H9 (cell line): ENCODE data around the gene AP3B2. TPM values are rescaled to one million over a fixed set of nuclear protein-coding genes. Genes with fewer than 3 reads are reported as not detected.

Experiments used
- DNase-seq: peaks from one replicate; pipeline ENCODE4 v3.0.0-alpha.2; 2017
- H2AFZ ChIP-seq: one replicate; pipeline ENCODE4 v1.6.1; 2013; ENCODE audit warnings: mild to moderate bottlenecking, low read length, control low read depth, moderate library complexity
- H2AK5ac ChIP-seq: 2 replicates; pipeline ENCODE4 v1.6.1; 2013; ENCODE audit warnings: low read length, control low read depth, mixed read lengths; ENCODE audit not compliant: insufficient read length
- H2BK120ac ChIP-seq: one replicate; pipeline ENCODE4 v1.6.1; 2013; ENCODE audit warnings: low read depth, mild to moderate bottlenecking, low read length, control low read depth, inconsistent platforms; ENCODE audit not compliant: poor library complexity, severe bottlenecking
- H2BK12ac ChIP-seq: 2 replicates; pipeline ENCODE4 v1.6.1; 2013; ENCODE audit warnings: low read length, control low read depth, mixed read lengths, low read depth; ENCODE audit not compliant: insufficient read length
- H2BK15ac ChIP-seq: 2 replicates; pipeline ENCODE4 v1.6.1; 2013; ENCODE audit warnings: low read depth, low read length, control low read depth
- H2BK20ac ChIP-seq: one replicate; pipeline ENCODE4 v1.6.1; 2013; ENCODE audit warnings: low read depth, mild to moderate bottlenecking, low read length, control low read depth, inconsistent platforms; ENCODE audit not compliant: poor library complexity, severe bottlenecking
- H2BK5ac ChIP-seq: 2 replicates; pipeline ENCODE4 v1.6.1; 2013; ENCODE audit warnings: low read length, control low read depth, mixed read lengths; ENCODE audit not compliant: insufficient read length
- H3K14ac ChIP-seq: 2 replicates; pipeline ENCODE4 v1.6.1; 2013; ENCODE audit warnings: low read length, control low read depth; ENCODE audit not compliant: insufficient read depth
- H3K18ac ChIP-seq: 2 replicates; pipeline ENCODE4 v1.6.1; 2013; ENCODE audit warnings: low read depth, mild to moderate bottlenecking, mixed read lengths, low read length, control low read depth; ENCODE audit not compliant: insufficient read length
- H3K23ac ChIP-seq: 2 replicates; pipeline ENCODE4 v1.6.1; 2013; ENCODE audit warnings: low read length, control low read depth, mixed read lengths, low read depth; ENCODE audit not compliant: insufficient read length
- H3K23me2 ChIP-seq: 2 replicates; pipeline ENCODE4 v1.6.1; 2013; ENCODE audit warnings: low read depth, mild to moderate bottlenecking, mixed read lengths, low read length, control low read depth; ENCODE audit not compliant: insufficient read length, poor library complexity, severe bottlenecking
- H3K27ac ChIP-seq: 2 replicates; pipeline ENCODE4 v1.5.1; 2013; ENCODE audit warnings: low read length, control low read depth, mixed read lengths, low read depth; ENCODE audit not compliant: insufficient read length
- H3K27me3 ChIP-seq: 2 replicates; pipeline ENCODE4 v1.6.1; 2013; ENCODE audit warnings: low read length, control low read depth, inconsistent platforms; ENCODE audit not compliant: insufficient read depth
- H3K4ac ChIP-seq: 2 replicates; pipeline ENCODE4 v1.6.1; 2013; ENCODE audit warnings: low read depth, mild to moderate bottlenecking, control low read depth, inconsistent platforms, low read length, moderate library complexity
- H3K4me1 ChIP-seq: 2 replicates; pipeline ENCODE4 v1.6.1; 2013; ENCODE audit warnings: low read length, control low read depth, inconsistent platforms; ENCODE audit not compliant: insufficient read depth
- H3K4me2 ChIP-seq: 2 replicates; pipeline ENCODE4 v1.6.1; 2013; ENCODE audit warnings: low read length, control low read depth, mixed read lengths; ENCODE audit not compliant: insufficient read length, insufficient read depth
- H3K56ac ChIP-seq: 2 replicates; pipeline ENCODE4 v1.6.1; 2013; ENCODE audit warnings: low read depth, mild to moderate bottlenecking, mixed read lengths, low read length, control low read depth; ENCODE audit not compliant: insufficient read length
- H3K79me1 ChIP-seq: 2 replicates; pipeline ENCODE4 v1.6.1; 2013; ENCODE audit warnings: low read depth, mild to moderate bottlenecking, moderate library complexity, low read length, control low read depth, inconsistent platforms; ENCODE audit not compliant: insufficient read depth, poor library complexity, severe bottlenecking
- H3K79me2 ChIP-seq: 2 replicates; pipeline ENCODE4 v1.6.1; 2013; ENCODE audit warnings: low read length, control low read depth, inconsistent platforms; ENCODE audit not compliant: insufficient read depth
- H3K9ac ChIP-seq: 2 replicates; pipeline ENCODE4 v1.6.1; 2013; ENCODE audit warnings: low read length, control low read depth, mixed read lengths; ENCODE audit not compliant: insufficient read length; ENCODE audit errors: extremely low read depth
- H3K9me3 ChIP-seq: one replicate; pipeline ENCODE4 v1.6.1; 2013; ENCODE audit warnings: low read depth, low read length, inconsistent platforms; ENCODE audit not compliant: control insufficient read depth
- H3T11ph ChIP-seq: one replicate; pipeline ENCODE4 v1.6.1; 2013; ENCODE audit warnings: mild to moderate bottlenecking, low read length, control low read depth, inconsistent platforms
- H4K20me1 ChIP-seq: one replicate; pipeline ENCODE4 v1.6.1; 2013; ENCODE audit not compliant: control insufficient read depth, insufficient read length, insufficient read depth
- H4K5ac ChIP-seq: 2 replicates; pipeline ENCODE4 v1.6.1; 2013; ENCODE audit warnings: low read depth, mild to moderate bottlenecking, mixed read lengths, low read length, control low read depth; ENCODE audit not compliant: insufficient read length
- H4K8ac ChIP-seq: replicated peaks from 2 replicates; pipeline ENCODE4 v1.6.1; 2013; ENCODE audit warnings: low read length, control low read depth, mixed read lengths, low read depth; ENCODE audit not compliant: insufficient read length
- H4K91ac ChIP-seq: 2 replicates; pipeline ENCODE4 v1.6.1; 2013; ENCODE audit warnings: low read depth, mild to moderate bottlenecking, moderate library complexity, mixed read lengths, low read length, control low read depth; ENCODE audit not compliant: insufficient read length
- H3K27ac Mint-ChIP-seq, 3 experiments: 2 replicates in 2 of 3; 3 replicates in 1 of 3; pipeline ENCODE4 v1.8.0; 2020 to 2021; ENCODE audit warnings: mixed read lengths in 3 of 3, mild to moderate bottlenecking in 1 of 3, moderate library complexity in 1 of 3
- H3K27me3 Mint-ChIP-seq: 2 replicates; pipeline ENCODE4 v1.8.0; 2021; ENCODE audit warnings: low read depth, mild to moderate bottlenecking, moderate library complexity, mixed read lengths
- H3K36me3 Mint-ChIP-seq, 3 experiments: 2 replicates in 2 of 3; 3 replicates in 1 of 3; pipeline ENCODE4 v1.8.0; 2020 to 2021; ENCODE audit warnings: low read depth in 3 of 3, mixed read lengths in 3 of 3; ENCODE audit not compliant: insufficient read depth in 1 of 3
- H3K4me1 Mint-ChIP-seq, 2 experiments: 2 replicates each; pipeline ENCODE4 v1.8.0; 2020; ENCODE audit warnings: mixed read lengths in 2 of 2
- H3K4me3 Mint-ChIP-seq, 2 experiments: 2 replicates in 1 of 2; 3 replicates in 1 of 2; pipeline ENCODE4 v1.8.0; 2020 to 2021; ENCODE audit warnings: mild to moderate bottlenecking in 2 of 2, mixed read lengths in 2 of 2, moderate library complexity in 1 of 2
- H3K9me3 Mint-ChIP-seq, 2 experiments: 2 replicates in 1 of 2; 3 replicates in 1 of 2; pipeline ENCODE4 v1.8.0; 2020; ENCODE audit warnings: mild to moderate bottlenecking in 2 of 2, mixed read lengths in 2 of 2, moderate library complexity in 1 of 2
- CTCF ChIP-seq: fragments of 200-600 bp; sonication (generic); conservative IDR thresholded peaks from 3 replicates; pipeline ENCODE4 v1.8.0; 2021; ENCODE audit warnings: antibody characterized with exemption, mild to moderate bottlenecking
- total RNA-seq: library from RNA; stranded (reverse); gene quantifications from 2 replicates; pipeline ENCODE4 v1.2.1, GENCODE V29; 2021

Gene AP3B2
- total RNA-seq, 1 experiment from 2014 or later = 10.6 TPM

GRCh38 chr15:82748315-82748714, 38.6 kb upstream of the AP3B2 start:
- Mint-ChIP-seq H3K4me3 (no peak overlapping the region), H3K27me3 (no peaks in the 10 kb centered on the region), H3K27ac (no peak overlapping the region), H3K4me1 (peaks cover 11 to 12% of the 10 kb centered on the region in 2 experiments), H3K9me3 (no peaks in the 10 kb centered on the region), H3K36me3 (peaks cover 2 to 11% (median 10%) of the 10 kb centered on the region in 3 experiments; a peak in 5 of 7 replicates)
- H2AK5ac ChIP-seq = no peak overlapping the region
- H3K4me1 ChIP-seq = 0 out of 2 replicates have a peak, but pooled peaks cover 5% of the 10 kb centered on the region
- H3K27ac ChIP-seq = no peak overlapping the region
- H3K14ac ChIP-seq = no peak overlapping the region
- H2BK5ac ChIP-seq = no peak overlapping the region
- no peak for DNase-seq
- no peak overlapping the region for H2BK12ac ChIP-seq
- H3K56ac ChIP-seq = no peak overlapping the region
- no peak overlapping the region for H3K4me2 ChIP-seq
- no peak overlapping the region for H3K18ac ChIP-seq
- no peaks in the 10 kb centered on the region for H4K20me1 ChIP-seq
- H3K27me3 ChIP-seq = no peaks in the 10 kb centered on the region
- no peak overlapping the region for H2AFZ ChIP-seq
- no peak overlapping the region for H2BK20ac ChIP-seq
- no peak overlapping the region for H3K23ac ChIP-seq
- H4K8ac ChIP-seq = no peak overlapping the region
- H3K9ac ChIP-seq = no peak overlapping the region
- no peak for TF ChIP-seq CTCF
- H3K9me3 ChIP-seq = no peaks in the 10 kb centered on the region
- H3K23me2 ChIP-seq = peaks cover 13% of the 10 kb centered on the region
- H2BK15ac ChIP-seq = no peak overlapping the region
- peaks cover 4% of the 10 kb centered on the region for H3K79me1 ChIP-seq
- no peak overlapping the region for H3T11ph ChIP-seq
- H4K91ac ChIP-seq = no peak overlapping the region
- peaks cover 10% of the 10 kb centered on the region; the same call in 1 of the 2 replicates for H3K79me2 ChIP-seq
- H3K4ac ChIP-seq = no peak overlapping the region
- H2BK120ac ChIP-seq = no peak overlapping the region
- no peak overlapping the region for H4K5ac ChIP-seq
